ENCODE measurements around the gene PTPRS. TPM values are rescaled to one million over a fixed set of nuclear protein-coding genes. Genes with fewer than 3 reads are reported as not detected.

PTPRS gene
- total RNA-seq, 4 donors from 2014 or later = 446 to 795 (median 529) TPM

DNA sequence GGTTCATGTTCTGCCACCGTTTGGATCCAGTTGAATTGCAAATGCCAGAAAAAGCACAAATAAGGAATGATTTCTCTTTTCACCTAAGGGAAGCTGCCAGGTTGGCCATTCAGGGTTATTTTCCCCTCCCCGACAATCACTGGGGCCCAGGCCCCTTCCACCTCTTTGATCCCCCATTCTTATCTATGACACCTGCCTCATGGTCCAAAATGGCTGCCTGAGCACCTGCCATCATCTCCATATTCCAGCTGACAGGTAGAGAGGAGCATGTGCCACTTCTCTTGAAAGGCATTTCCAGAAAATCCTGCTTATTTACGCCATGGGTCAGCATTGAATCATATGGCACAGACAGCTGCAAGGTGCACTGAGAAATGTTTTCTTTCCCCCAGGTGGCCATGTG is 15.7 kb downstream of the PTPRS start:
- H3K36me3 ChIP-seq = no peaks in the 10 kb centered on the region
- H3K27ac ChIP-seq = no peak overlapping the region
- no peaks in the 10 kb centered on the region for H3K4me1 ChIP-seq
- TF ChIP-seq, protein P1, sequence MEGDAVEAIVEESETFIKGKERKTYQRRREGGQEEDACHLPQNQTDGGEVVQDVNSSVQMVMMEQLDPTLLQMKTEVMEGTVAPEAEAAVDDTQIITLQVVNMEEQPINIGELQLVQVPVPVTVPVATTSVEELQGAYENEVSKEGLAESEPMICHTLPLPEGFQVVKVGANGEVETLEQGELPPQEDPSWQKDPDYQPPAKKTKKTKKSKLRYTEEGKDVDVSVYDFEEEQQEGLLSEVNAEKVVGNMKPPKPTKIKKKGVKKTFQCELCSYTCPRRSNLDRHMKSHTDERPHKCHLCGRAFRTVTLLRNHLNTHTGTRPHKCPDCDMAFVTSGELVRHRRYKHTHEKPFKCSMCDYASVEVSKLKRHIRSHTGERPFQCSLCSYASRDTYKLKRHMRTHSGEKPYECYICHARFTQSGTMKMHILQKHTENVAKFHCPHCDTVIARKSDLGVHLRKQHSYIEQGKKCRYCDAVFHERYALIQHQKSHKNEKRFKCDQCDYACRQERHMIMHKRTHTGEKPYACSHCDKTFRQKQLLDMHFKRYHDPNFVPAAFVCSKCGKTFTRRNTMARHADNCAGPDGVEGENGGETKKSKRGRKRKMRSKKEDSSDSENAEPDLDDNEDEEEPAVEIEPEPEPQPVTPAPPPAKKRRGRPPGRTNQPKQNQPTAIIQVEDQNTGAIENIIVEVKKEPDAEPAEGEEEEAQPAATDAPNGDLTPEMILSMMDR (IDR thresholded peaks at IDR 0.05) = no peak
- no peak for TF ChIP-seq EP300 (IDR thresholded peaks at IDR 0.05)
- TF ChIP-seq POLR2A (IDR thresholded peaks at IDR 0.05) = no peak
- H3K27me3 ChIP-seq = peaks cover 0 to 23% of the 10 kb centered on the region in 2 donors
- peaks cover 0 to 13% (median 0%) of the 10 kb centered on the region in 4 donors for H3K9me3 ChIP-seq
- 91 to 98% methylated on average over 3 of the region's 3 CpGs for WGBS, 2 donors
- DNase-seq (ENCODE audit: low spot score in 2 of 2) = no peak
- H3K4me3 ChIP-seq = no peak overlapping the region

DNA sequence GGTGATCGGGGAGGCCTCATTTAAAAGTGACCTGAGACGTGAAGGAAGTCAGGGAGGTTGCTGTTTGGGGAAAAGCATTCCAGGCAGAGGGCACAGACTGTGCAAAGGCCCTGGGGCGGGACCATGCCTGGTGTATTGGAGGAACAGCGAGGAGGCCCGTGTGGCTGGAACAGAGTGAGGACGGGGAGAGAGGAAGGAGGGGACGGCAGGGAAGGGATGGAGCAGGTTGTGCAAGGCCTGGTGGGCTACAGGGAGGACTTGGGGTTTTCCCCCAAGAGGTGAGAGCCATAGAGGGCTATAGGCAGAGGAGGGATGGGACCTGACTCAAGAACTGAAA is 17.2 kb downstream of the PTPRS start:
- no peaks in the 10 kb centered on the region for H3K36me3 ChIP-seq
- no peak for DNase-seq (ENCODE audit: low spot score in 2 of 2)
- peaks cover 0 to 23% of the 10 kb centered on the region in 2 donors for H3K27me3 ChIP-seq
- 85 to 89% methylated on average over 7 of the region's 7 CpGs for WGBS, 2 donors
- H3K27ac ChIP-seq = no peak overlapping the region
- TF ChIP-seq, protein P1 (IDR thresholded peaks at IDR 0.05) = no peak
- TF ChIP-seq POLR2A (IDR thresholded peaks at IDR 0.05) = no peak
- TF ChIP-seq EP300 (IDR thresholded peaks at IDR 0.05) = no peak
- H3K9me3 ChIP-seq = peaks cover 0 to 13% (median 0%) of the 10 kb centered on the region in 4 donors
- no peaks in the 10 kb centered on the region for H3K4me1 ChIP-seq
- no peak overlapping the region for H3K4me3 ChIP-seq

DNA sequence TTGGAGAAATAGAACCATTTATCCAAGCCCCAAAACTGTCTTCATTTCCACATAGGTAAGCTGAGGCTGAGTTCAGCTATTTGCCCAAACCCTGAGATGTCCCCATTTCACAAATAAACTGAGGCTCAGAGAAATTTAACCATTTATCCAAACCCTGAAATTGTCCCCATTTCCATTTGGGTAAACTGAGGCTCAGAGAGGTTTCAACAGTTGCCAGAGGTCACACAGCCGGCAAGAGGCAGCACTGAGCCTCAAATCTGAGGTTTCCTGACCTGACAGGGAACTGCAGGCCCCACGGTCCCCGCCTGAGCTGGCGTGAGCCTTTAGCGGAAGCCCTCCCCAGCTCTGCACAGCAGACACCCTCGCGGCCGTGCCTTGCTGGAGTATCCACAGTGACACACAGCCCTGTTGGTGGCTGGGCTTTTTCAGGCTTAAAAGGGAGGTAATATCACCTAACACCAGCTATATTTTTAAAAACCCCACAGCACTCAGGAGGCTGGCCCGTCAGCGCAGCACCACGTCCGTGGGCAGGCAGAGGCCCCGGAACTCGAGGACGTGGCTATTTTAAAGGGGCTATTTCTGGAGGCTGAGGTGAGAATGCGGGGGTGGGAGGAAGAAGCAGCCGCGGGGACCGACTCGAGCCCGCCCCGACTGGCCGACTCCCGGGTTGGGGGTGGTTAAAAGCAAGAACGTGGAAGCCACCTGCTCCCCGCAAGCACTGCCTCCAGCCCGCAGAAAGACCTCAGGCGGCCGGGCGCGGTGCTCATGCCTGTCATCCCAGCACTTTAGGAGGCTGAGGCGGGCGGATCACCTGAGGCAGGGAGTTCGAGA is 18.5 kb downstream of the PTPRS start:
- Histone ChIP-seq H3K27ac (no peak overlapping the region), H3K9me3 (peaks cover 0 to 13% (median 0%) of the 10 kb centered on the region in 4 donors), H3K4me3 (no peak overlapping the region), H3K36me3 (no peaks in the 10 kb centered on the region), H3K4me1 (no peaks in the 10 kb centered on the region), H3K27me3 (peaks cover 0 to 23% of the 10 kb centered on the region in 2 donors)
- whole genome bisulfite sequencing, 2 donors = 23 to 27% methylated on average over 33 to 34 of the region's 34 CpGs
- DNase-seq (ENCODE audit: low spot score in 2 of 2) = no peak
- TF ChIP-seq EP300 (IDR thresholded peaks at IDR 0.05) (no peak), POLR2A (IDR thresholded peaks at IDR 0.05) (no peak)
- TF ChIP-seq, protein P1 (IDR thresholded peaks at IDR 0.05) = no peak

DNA sequence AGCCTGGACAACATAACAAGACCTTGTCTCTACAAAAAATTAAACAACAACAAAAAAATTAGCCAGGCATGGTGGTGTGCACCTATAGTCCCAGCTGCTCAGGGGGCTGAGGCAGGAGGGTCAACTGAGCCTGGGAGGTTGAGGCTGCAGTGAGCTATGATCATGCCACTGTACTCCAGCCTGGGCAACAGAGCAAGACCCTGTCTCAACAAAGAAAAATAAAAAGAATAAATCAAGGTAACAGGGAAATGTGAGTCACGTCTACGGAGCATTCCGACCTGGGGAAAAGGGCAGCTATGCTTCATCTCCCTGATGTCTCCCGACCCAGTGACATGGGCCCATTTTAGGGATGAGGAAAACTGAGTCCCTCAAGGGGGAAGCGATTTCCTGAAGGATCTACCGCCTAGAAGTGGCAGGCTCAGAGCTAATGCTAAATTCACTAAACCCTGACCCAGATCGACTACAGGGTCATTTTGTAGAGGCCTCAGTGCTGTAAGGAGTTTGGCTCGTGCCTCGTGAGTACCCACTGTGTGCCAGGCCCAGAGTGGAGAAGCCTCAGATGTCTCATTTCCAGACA is 19.5 kb downstream of the PTPRS start:
- H3K27ac ChIP-seq = no peak overlapping the region
- 92 to 95% methylated on average over 9 of the region's 9 CpGs for WGBS, 2 donors
- H3K9me3 ChIP-seq = peaks cover 0 to 13% (median 0%) of the 10 kb centered on the region in 4 donors
- no peaks in the 10 kb centered on the region for H3K36me3 ChIP-seq
- no peak for DNase-seq (ENCODE audit: low spot score in 2 of 2)
- no peaks in the 10 kb centered on the region for H3K4me1 ChIP-seq
- TF ChIP-seq EP300 (IDR thresholded peaks at IDR 0.05) = no peak
- TF ChIP-seq, protein P1 (IDR thresholded peaks at IDR 0.05) = no peak
- no peak for TF ChIP-seq POLR2A (IDR thresholded peaks at IDR 0.05)
- H3K27me3 ChIP-seq = peaks cover 0 to 23% of the 10 kb centered on the region in 2 donors
- H3K4me3 ChIP-seq = no peak overlapping the region

DNA sequence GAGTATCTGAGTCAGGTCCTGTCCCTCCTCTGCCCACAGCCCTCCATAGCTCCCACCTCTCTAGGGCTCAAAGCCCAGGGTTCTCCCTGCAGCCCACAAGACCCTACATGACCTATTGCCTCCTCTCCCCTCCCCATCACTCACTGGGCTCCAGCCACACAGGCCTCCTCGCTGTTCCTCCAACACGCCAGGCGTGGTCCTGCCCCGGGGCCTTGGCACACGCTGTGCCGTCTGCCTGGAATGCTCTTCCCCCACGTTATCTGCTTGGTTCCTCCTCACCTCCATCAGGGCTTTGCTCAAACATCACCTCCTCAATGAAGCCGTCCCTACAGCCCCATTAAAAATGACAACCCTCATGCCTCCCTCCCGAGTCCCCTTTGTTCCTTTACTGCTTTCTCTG is 21.1 kb downstream of the PTPRS start:
- Histone ChIP-seq H3K36me3 (no peaks in the 10 kb centered on the region), H3K27me3 (peaks cover 0 to 23% of the 10 kb centered on the region in 2 donors), H3K4me3 (no peak overlapping the region), H3K4me1 (no peaks in the 10 kb centered on the region), H3K9me3 (peaks cover 0 to 3% (median 0%) of the 10 kb centered on the region in 4 donors), H3K27ac (no peak overlapping the region)
- 85 to 86% methylated on average over 9 of the region's 9 CpGs for WGBS, 2 donors
- no peak for TF ChIP-seq POLR2A (IDR thresholded peaks at IDR 0.05)
- DNase-seq (ENCODE audit: low spot score in 2 of 2) = no peak

Data from tibial nerve (tissue), 4 donors.